Gastrocnemius medialis (tissue), 4 donors: ENCODE data around the gene ATP6AP1. TPM values are rescaled to one million over a fixed set of nuclear protein-coding genes. Genes with fewer than 3 reads are reported as not detected.

Source experiments
- ATAC-seq, 2 donors: fragments of 150-250 bp; one replicate each; pipeline ENCODE4 v1.9.1; 2016
- DNase-seq, 2 donors: peaks; one replicate each; pipeline ENCODE4 v3.0.0-alpha.2; 2019
- H3K27ac ChIP-seq, 4 donors: fragments of 200-600 bp; sonication (generic); 1 replicate in 1 of 4; 2 replicates in 3 of 4; pipeline ENCODE4 v1.5.1; 2016 to 2018; ENCODE audit warnings: mild to moderate bottlenecking in 2 of 4, moderate library complexity in 1 of 4
- H3K27me3 ChIP-seq, 3 donors: fragments of 200-600 bp; sonication (generic) in 2 of 3; 1 replicate in 1 of 3; 2 replicates in 2 of 3; pipeline versions ENCODE4 v1.5.1 to v1.6.0; 2016 to 2019; ENCODE audit warnings: mild to moderate bottlenecking in 1 of 3, moderate library complexity in 1 of 3
- H3K36me3 ChIP-seq, 2 donors: fragments of 200-600 bp; sonication (generic) in 1 of 2; one replicate each; pipeline ENCODE4 v1.5.1; 2017 to 2018
- H3K4me1 ChIP-seq, 2 donors: fragments of 200-600 bp; sonication (generic) in 1 of 2; one replicate each; pipeline ENCODE4 v1.5.1; 2016 to 2017; ENCODE audit warnings: mild to moderate bottlenecking in 2 of 2
- H3K4me3 ChIP-seq, 4 donors: fragments of 200-600 bp; sonication (generic) in 3 of 4; 1 replicate in 1 of 4; 2 replicates in 3 of 4; pipeline ENCODE4 v1.5.1; 2016 to 2019; ENCODE audit warnings: mild to moderate bottlenecking in 2 of 4
- H3K9me3 ChIP-seq, 3 donors: fragments of 200-600 bp; sonication (generic) in 2 of 3; 1 replicate in 1 of 3; 2 replicates in 2 of 3; pipeline ENCODE4 v1.5.1; 2016 to 2019
- CTCF ChIP-seq, 5 experiments: fragments of 450-650 bp in 3 of 5; fragments of 200-600 bp in 2 of 5; sonication (generic) in 2 of 5; IDR thresholded peaks in 4 of 5; conservative IDR thresholded peaks in 1 of 5; 1 replicate in 4 of 5; 2 replicates in 1 of 5; pipeline ENCODE4 v1.5.1; 2016 to 2019; ENCODE audit warnings: antibody characterized with exemption in 5 of 5, mild to moderate bottlenecking in 3 of 5, moderate library complexity in 3 of 5
- POLR2A ChIP-seq, 2 donors: fragments of 450-650 bp; IDR thresholded peaks; one replicate each; pipeline ENCODE4 v1.6.1; 2017; ENCODE audit warnings: antibody characterized with exemption in 2 of 2, mild to moderate bottlenecking in 2 of 2, moderate library complexity in 2 of 2
- in situ Hi-C, 4 donors: fragments of 200-750 bp; cut with MboI; loops; one replicate each; pipeline versions ENCODE4 v1.15.0 to v1.8.0; 2017; ENCODE audit warnings: low sequenced_read_pairs in 4 of 4
- intact Hi-C: fragments of 100-400 bp; cut with DNase I; formaldehyde crosslinking; loops from one replicate; pipeline ENCODE4 v1.15.1; 2023; ENCODE audit warnings: low total_unique reads
- total RNA-seq, 4 donors: library from RNA; depleted of rRNA; stranded (reverse); fragments of >200 nt; gene quantifications; one replicate each; pipeline versions ENCODE4 v1.1.0 to v1.2.3, GENCODE V29; 2016

ATP6AP1 gene
- total RNA-seq, 4 donors from 2014 or later: 16.7 to 37.8 (median 26.2) TPM

- H3K4me3 ChIP-seq: no peak overlapping the region
- H3K4me1 ChIP-seq: peaks cover 3 to 7% of the 10 kb centered on the region in 2 donors
- no peaks in the 10 kb centered on the region for H3K9me3 ChIP-seq
- DNase-seq (no peak), ATAC-seq (no peak)
- no peaks in the 10 kb centered on the region for H3K27me3 ChIP-seq
- TF ChIP-seq POLR2A (IDR thresholded peaks at IDR 0.05): no peak
- TF ChIP-seq CTCF (IDR thresholded peaks at IDR 0.05 in 4 of 5, conservative IDR thresholded peaks at IDR 0.05 in 1 of 5): no peak
- no peak overlapping the region for H3K27ac ChIP-seq
- intact Hi-C loops (no loop called here), in situ Hi-C loops (no loop called here)
- peaks cover 0 to 5% of the 10 kb centered on the region in 2 donors for H3K36me3 ChIP-seq
Measured at GRCh38 chrX:154430479-154430878, 2.0 kb downstream of the ATP6AP1 start.

GRCh38 chrX:154430916-154431315, 2.4 kb downstream of the ATP6AP1 start:
- H3K9me3 ChIP-seq: no peaks in the 10 kb centered on the region
- H3K27me3 ChIP-seq: no peaks in the 10 kb centered on the region
- H3K4me3 ChIP-seq: no peak overlapping the region
- no peak for TF ChIP-seq CTCF (IDR thresholded peaks at IDR 0.05 in 4 of 5, conservative IDR thresholded peaks at IDR 0.05 in 1 of 5)
- TF ChIP-seq POLR2A (IDR thresholded peaks at IDR 0.05): no peak
- intact Hi-C loops (no loop called here), in situ Hi-C loops (no loop called here)
- ATAC-seq: no peak
- H3K27ac ChIP-seq: no peak overlapping the region
- DNase-seq: no peak
- peaks cover 3 to 7% of the 10 kb centered on the region in 2 donors for H3K4me1 ChIP-seq
- H3K36me3 ChIP-seq: peaks cover 0 to 5% of the 10 kb centered on the region in 2 donors

- in situ Hi-C loops (no loop called here), intact Hi-C loops (no loop called here)
- ATAC-seq: no peak
- Histone ChIP-seq H3K4me1 (peaks cover 3 to 11% of the 10 kb centered on the region in 2 donors), H3K4me3 (no peak overlapping the region), H3K36me3 (peaks cover 0 to 5% of the 10 kb centered on the region in 2 donors), H3K27ac (no peak overlapping the region), H3K9me3 (no peaks in the 10 kb centered on the region), H3K27me3 (no peaks in the 10 kb centered on the region)
- TF ChIP-seq POLR2A (IDR thresholded peaks at IDR 0.05): no peak
- no peak for TF ChIP-seq CTCF (IDR thresholded peaks at IDR 0.05 in 4 of 5, conservative IDR thresholded peaks at IDR 0.05 in 1 of 5)
- DNase-seq: peak in 1 of 2 donors; percentile 33
Measured at GRCh38 chrX:154431341-154431740, 2.9 kb downstream of the ATP6AP1 start.

GRCh38 chrX:154432210-154432609, 3.7 kb downstream of the ATP6AP1 start:
- no peak for TF ChIP-seq CTCF (IDR thresholded peaks at IDR 0.05 in 4 of 5, conservative IDR thresholded peaks at IDR 0.05 in 1 of 5)
- no peak for TF ChIP-seq POLR2A (IDR thresholded peaks at IDR 0.05)
- ATAC-seq (no peak), DNase-seq (no peak)

GRCh38 chrX:154433605-154434004, 5.1 kb downstream of the ATP6AP1 start:
- H3K27ac ChIP-seq: no peak overlapping the region
- H3K4me3 ChIP-seq: no peak overlapping the region
- ATAC-seq (no peak), DNase-seq (no peak)
- no peaks in the 10 kb centered on the region for H3K9me3 ChIP-seq
- in situ Hi-C loops: no loop called here
- TF ChIP-seq POLR2A (IDR thresholded peaks at IDR 0.05) (no peak), CTCF (IDR thresholded peaks at IDR 0.05 in 4 of 5, conservative IDR thresholded peaks at IDR 0.05 in 1 of 5) (no peak)
- H3K4me1 ChIP-seq: peaks cover 3 to 7% of the 10 kb centered on the region in 2 donors
- H3K36me3 ChIP-seq: peaks cover 0 to 5% of the 10 kb centered on the region in 2 donors
- intact Hi-C loops: no loop called here
- no peaks in the 10 kb centered on the region for H3K27me3 ChIP-seq

More at GRCh38 chrX:154432210-154432609, 3.7 kb downstream of the ATP6AP1 start:
- in situ Hi-C loops (no loop called here), intact Hi-C loops (no loop called here)
- Histone ChIP-seq H3K4me1 (peaks cover 3 to 11% of the 10 kb centered on the region in 2 donors), H3K27me3 (no peaks in the 10 kb centered on the region), H3K9me3 (no peaks in the 10 kb centered on the region), H3K27ac (no peak overlapping the region), H3K4me3 (no peak overlapping the region), H3K36me3 (peaks cover 0 to 5% of the 10 kb centered on the region in 2 donors)
